HCT116 (cell line): Measurements from ENCODE around the gene EFCAB8. TPM values are rescaled to one million over a fixed set of nuclear protein-coding genes. Genes with fewer than 3 reads are reported as not detected.

Experiments
- ATAC-seq: fragments of 200-7000 bp; cut with Tn5 transposase; 2 replicates; pipeline ENCODE4 v1.9.1; 2020; ENCODE audit warnings: mild to moderate bottlenecking, moderate library complexity
- BruUV-seq: library from RNA; stranded (reverse); fragments of 400-500 nt; replicated peaks from 2 replicates; lab custom pipeline; 2021; lab: Mats Ljungman, UMichigan
- CTCF ChIA-PET: fragments of 300-600 bp; sonication (Branson Sonifier 250); formaldehyde crosslinking; loops from one replicate; lab custom pipeline; 2021; ENCODE audit warnings: antibody characterized with exemption; lab: Charles Lee
- POLR2A ChIA-PET: fragments of 300-600, 350-600 bp; sonication (Branson Sonifier 250); formaldehyde crosslinking; loops from one replicate; lab custom pipeline; 2021; ENCODE audit warnings: antibody characterized with exemption; lab: Charles Lee
- RAD21 ChIA-PET, 2 experiments: fragments of 300-600 bp; sonication (Branson Sonifier 250); formaldehyde crosslinking; loops; one replicate each; lab custom pipeline; 2023; ENCODE audit warnings: low total read pairs in 2 of 2; ENCODE audit not compliant: uncharacterized antibody in 2 of 2, unreplicated experiment in 2 of 2, low non-redundant PET in 1 of 2; lab: Charles Lee
- DNase-seq: peaks from one replicate; pipeline ENCODE4 v3.0.0-alpha.2; 2010; ENCODE audit warnings: low read depth, low spot score
- H2AFZ ChIP-seq: fragments of 200-600 bp; shearing (Covaris generic), sonication (generic); 2 replicates; pipeline ENCODE4 v1.6.1; 2017; ENCODE audit warnings: low read depth, mixed run types, mixed read lengths, antibody characterized with exemption, low read length; ENCODE audit not compliant: poor library complexity, severe bottlenecking
- H3K27ac ChIP-seq: 2 replicates; pipeline ENCODE4 v1.5.1; 2012; ENCODE audit warnings: low read depth, low read length
- H3K27me3 ChIP-seq: fragments of 200-600 bp; sonication (generic); 2 replicates; pipeline ENCODE4 v1.6.1; 2016; ENCODE audit warnings: mixed run types, low read length, mixed read lengths; ENCODE audit not compliant: insufficient read depth
- H3K36me3 ChIP-seq, 2 experiments: fragments of 200-500 bp in 1 of 2; fragments of 200-600 bp in 1 of 2; sonication (Bioruptor generic) in 1 of 2; sonication (generic) in 1 of 2; 2 replicates each; pipeline versions ENCODE4 v1.5.1 to v1.6.1; 2014 to 2016; ENCODE audit warnings: low read length in 2 of 2, inconsistent platforms in 1 of 2, mixed read lengths in 1 of 2, mixed run types in 1 of 2; ENCODE audit not compliant: insufficient read depth in 2 of 2, control insufficient read depth in 1 of 2
- H3K4me1 ChIP-seq, 2 experiments: fragments of 200-600 bp in 1 of 2; sonication (generic) in 1 of 2; 2 replicates each; pipeline versions ENCODE4 v1.5.1 to v1.6.1; 2012 to 2017; ENCODE audit warnings: low read length in 2 of 2, inconsistent platforms in 1 of 2, mild to moderate bottlenecking in 1 of 2, mixed read lengths in 1 of 2, mixed run types in 1 of 2, moderate library complexity in 1 of 2; ENCODE audit not compliant: insufficient read depth in 2 of 2, control insufficient read depth in 1 of 2
- H3K4me2 ChIP-seq: fragments of 200-600 bp; sonication (generic); 2 replicates; pipeline ENCODE4 v1.6.1; 2017; ENCODE audit warnings: mixed run types, low read length, mixed read lengths
- H3K4me3 ChIP-seq, 2 experiments: fragments of 200-600 bp in 1 of 2; sonication (generic) in 1 of 2; replicated peaks in 1 of 2; 2 replicates each; pipeline ENCODE4 v1.5.1; 2011 to 2016; ENCODE audit warnings: low read length in 2 of 2, control low read depth in 1 of 2, low read depth in 1 of 2, mild to moderate bottlenecking in 1 of 2, mixed read lengths in 1 of 2, mixed run types in 1 of 2
- H3K79me2 ChIP-seq: fragments of 200-600 bp; sonication (generic); 2 replicates; pipeline ENCODE4 v1.6.1; 2017; ENCODE audit warnings: mild to moderate bottlenecking, mixed run types, low read length, moderate library complexity, mixed read lengths; ENCODE audit not compliant: insufficient read depth
- H3K9ac ChIP-seq: fragments of 200-600 bp; sonication (generic); 2 replicates; pipeline ENCODE4 v1.6.1; 2016; ENCODE audit warnings: low read length, mixed read lengths
- H3K9me2 ChIP-seq: fragments of 200-600 bp; sonication (generic), shearing (Covaris generic); 2 replicates; pipeline ENCODE4 v1.6.1; 2017; ENCODE audit warnings: mixed run types, mild to moderate bottlenecking, moderate library complexity; ENCODE audit not compliant: insufficient read depth
- H3K9me3 ChIP-seq, 2 experiments: fragments of 200-500 bp in 1 of 2; fragments of 200-600 bp in 1 of 2; sonication (Bioruptor generic) in 1 of 2; sonication (generic) in 1 of 2; 2 replicates each; pipeline ENCODE4 v1.6.1; 2014 to 2017; ENCODE audit warnings: low read length in 2 of 2, mixed read lengths in 2 of 2, inconsistent platforms in 1 of 2, low read depth in 1 of 2, mild to moderate bottlenecking in 1 of 2, mixed run types in 1 of 2, moderate library complexity in 1 of 2; ENCODE audit not compliant: control insufficient read depth in 1 of 2, insufficient read depth in 1 of 2
- H4K20me1 ChIP-seq: fragments of 200-600 bp; sonication (generic), shearing (Covaris generic); 2 replicates; pipeline ENCODE4 v1.6.1; 2017; ENCODE audit warnings: mixed run types, mild to moderate bottlenecking, moderate library complexity; ENCODE audit not compliant: insufficient read depth
- CBX3 ChIP-seq: IDR thresholded peaks from 2 replicates; pipeline ENCODE4 v1.6.1; 2012; ENCODE audit warnings: low read depth
- CEBPB ChIP-seq: IDR thresholded peaks from 2 replicates; pipeline ENCODE4 v1.6.1; 2012; ENCODE audit warnings: low read depth
- EGR1 ChIP-seq: IDR thresholded peaks from 2 replicates; pipeline ENCODE4 v1.6.1; 2012; ENCODE audit warnings: low read depth
- ELF1 ChIP-seq: IDR thresholded peaks from 2 replicates; pipeline ENCODE4 v1.6.1; 2012; ENCODE audit warnings: low read depth, borderline replicate concordance
- EZH2phosphoT487 ChIP-seq: fragments of 200-600 bp; IDR thresholded peaks from 2 replicates; pipeline ENCODE4 v1.6.1; 2018; ENCODE audit warnings: antibody characterized with exemption, borderline replicate concordance
- FOSL1 ChIP-seq: IDR thresholded peaks from 2 replicates; pipeline ENCODE4 v1.6.1; 2012; ENCODE audit warnings: low read depth
- JUND ChIP-seq: IDR thresholded peaks from 2 replicates; pipeline ENCODE4 v1.6.1; 2012
- POLR2A ChIP-seq: IDR thresholded peaks from 2 replicates; pipeline ENCODE4 v1.7.0; 2011; ENCODE audit warnings: borderline replicate concordance; ENCODE audit not compliant: insufficient read depth, insufficient read length; ENCODE audit errors: extremely low read depth
- POLR2AphosphoS5 ChIP-seq: IDR thresholded peaks from 2 replicates; pipeline ENCODE4 v1.6.1; 2011; ENCODE audit warnings: mild to moderate bottlenecking, low read depth, low read length, moderate library complexity
- SIN3A ChIP-seq: IDR thresholded peaks from 2 replicates; pipeline ENCODE4 v1.6.1; 2012; ENCODE audit warnings: low read depth
- SP1 ChIP-seq: IDR thresholded peaks from 2 replicates; pipeline ENCODE4 v1.6.1; 2012; ENCODE audit warnings: low read depth
- SRF ChIP-seq: IDR thresholded peaks from 2 replicates; pipeline ENCODE4 v1.6.1; 2012; ENCODE audit warnings: low read depth
- YY1 ChIP-seq: IDR thresholded peaks from 2 replicates; pipeline ENCODE4 v1.6.1; 2011; ENCODE audit warnings: low read length, low read depth, moderate library complexity, mild to moderate bottlenecking; ENCODE audit not compliant: insufficient replicate concordance; ENCODE audit errors: extremely low read depth
- ZBTB33 ChIP-seq: IDR thresholded peaks from 2 replicates; pipeline ENCODE4 v1.6.1; 2011; ENCODE audit warnings: mild to moderate bottlenecking, low read length, moderate library complexity; ENCODE audit not compliant: insufficient replicate concordance; ENCODE audit errors: extremely low read depth
- ZNF274 ChIP-seq: fragments of 200-500 bp; sonication (Bioruptor generic); IDR thresholded peaks from 2 replicates; pipeline ENCODE4 v1.6.1; 2014; ENCODE audit warnings: mild to moderate bottlenecking, low read depth, low read length, inconsistent platforms
- intact Hi-C: fragments of 100-400 bp; cut with micrococcal nuclease; formaldehyde crosslinking; loops from 2 replicates; pipeline ENCODE4 v1.10.0; 2022
- total RNA-seq: library from RNA; stranded (reverse); gene quantifications from one replicate; pipeline ENCODE4 v1.2.1, GENCODE V29; 2021; ENCODE audit not compliant: unreplicated experiment
- TF ChIP-seq, protein P1 (sequence below), 3 experiments: fragments of 200-600 bp in 1 of 3; sonication (generic) in 1 of 3; IDR thresholded peaks in 2 of 3; conservative IDR thresholded peaks in 1 of 3; 2 replicates each; pipeline ENCODE4 v1.5.1; 2012 to 2017; ENCODE audit warnings: low read depth in 2 of 3, low read length in 2 of 3, antibody characterized with exemption in 1 of 3, borderline replicate concordance in 1 of 3, control low read depth in 1 of 3, mild to moderate bottlenecking in 1 of 3, mixed read lengths in 1 of 3, mixed run types in 1 of 3, moderate library complexity in 1 of 3; ENCODE audit not compliant: insufficient read depth in 1 of 3
- TF ChIP-seq, protein P2 (sequence below): IDR thresholded peaks from 2 replicates; pipeline ENCODE4 v1.6.1; 2012

EFCAB8 gene
- total RNA-seq, 1 experiment from 2014 or later, result 0.42 TPM

GRCh38 chr20:32970973-32971300, 112.2 kb downstream of the EFCAB8 start:
- no peak overlapping the region for H3K4me2 ChIP-seq
- RAD21 ChIA-PET, result no interaction called here
- DNase-seq, result no peak
- H3K36me3 ChIP-seq, result no peaks in the 10 kb centered on the region
- POLR2A ChIA-PET, result no interaction called here
- no peaks in the 10 kb centered on the region for H3K9me3 ChIP-seq
- no TSS peak for BruUV-seq
- no peak overlapping the region for H3K9ac ChIP-seq
- no peak overlapping the region for H3K27ac ChIP-seq
- CTCF ChIA-PET, result no interaction called here
- H2AFZ ChIP-seq, result no peak overlapping the region
- H3K9me2 ChIP-seq, result no peaks in the 10 kb centered on the region
- TF ChIP-seq, protein P1, sequence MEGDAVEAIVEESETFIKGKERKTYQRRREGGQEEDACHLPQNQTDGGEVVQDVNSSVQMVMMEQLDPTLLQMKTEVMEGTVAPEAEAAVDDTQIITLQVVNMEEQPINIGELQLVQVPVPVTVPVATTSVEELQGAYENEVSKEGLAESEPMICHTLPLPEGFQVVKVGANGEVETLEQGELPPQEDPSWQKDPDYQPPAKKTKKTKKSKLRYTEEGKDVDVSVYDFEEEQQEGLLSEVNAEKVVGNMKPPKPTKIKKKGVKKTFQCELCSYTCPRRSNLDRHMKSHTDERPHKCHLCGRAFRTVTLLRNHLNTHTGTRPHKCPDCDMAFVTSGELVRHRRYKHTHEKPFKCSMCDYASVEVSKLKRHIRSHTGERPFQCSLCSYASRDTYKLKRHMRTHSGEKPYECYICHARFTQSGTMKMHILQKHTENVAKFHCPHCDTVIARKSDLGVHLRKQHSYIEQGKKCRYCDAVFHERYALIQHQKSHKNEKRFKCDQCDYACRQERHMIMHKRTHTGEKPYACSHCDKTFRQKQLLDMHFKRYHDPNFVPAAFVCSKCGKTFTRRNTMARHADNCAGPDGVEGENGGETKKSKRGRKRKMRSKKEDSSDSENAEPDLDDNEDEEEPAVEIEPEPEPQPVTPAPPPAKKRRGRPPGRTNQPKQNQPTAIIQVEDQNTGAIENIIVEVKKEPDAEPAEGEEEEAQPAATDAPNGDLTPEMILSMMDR (IDR thresholded peaks at IDR 0.05 in 2 of 3, conservative IDR thresholded peaks at IDR 0.05 in 1 of 3; ENCODE audit: borderline replicate concordance in 1 of 3, insufficient read depth in 1 of 3, low read depth in 2 of 3, low read length in 2 of 3), result no peak
- no peak overlapping the region for H3K4me3 ChIP-seq
- intact Hi-C loops, result no loop called here
- H4K20me1 ChIP-seq, result no peaks in the 10 kb centered on the region
- no peaks in the 10 kb centered on the region for H3K27me3 ChIP-seq
- H3K4me1 ChIP-seq, result no peaks in the 10 kb centered on the region
- H3K79me2 ChIP-seq, result no peaks in the 10 kb centered on the region
- no peak for ATAC-seq

GRCh38 chr20:32971703-32972161, 113.0 kb downstream of the EFCAB8 start:
- CTCF ChIA-PET, result no interaction called here
- ATAC-seq, result no peak
- no peak overlapping the region for H3K4me2 ChIP-seq
- H3K9me2 ChIP-seq, result no peaks in the 10 kb centered on the region
- POLR2A ChIA-PET, result no interaction called here
- H4K20me1 ChIP-seq, result no peaks in the 10 kb centered on the region
- RAD21 ChIA-PET, result no interaction called here
- intact Hi-C loops, result no loop called here
- no peak overlapping the region for H3K4me3 ChIP-seq
- no peak for DNase-seq
- no peaks in the 10 kb centered on the region for H3K4me1 ChIP-seq
- no peaks in the 10 kb centered on the region for H3K36me3 ChIP-seq
- H3K79me2 ChIP-seq, result no peaks in the 10 kb centered on the region
- H3K27ac ChIP-seq, result no peak overlapping the region
- BruUV-seq, result no TSS peak
- H2AFZ ChIP-seq, result no peak overlapping the region
- H3K9ac ChIP-seq, result no peak overlapping the region
- no peaks in the 10 kb centered on the region for H3K9me3 ChIP-seq
- H3K27me3 ChIP-seq, result no peaks in the 10 kb centered on the region
- TF ChIP-seq POLR2AphosphoS5 (no peak), SIN3A (no peak), YY1 (no peak), JUND (no peak), POLR2A (no peak), EGR1 (no peak), ZBTB33 (no peak), ZNF274 (no peak), EZH2phosphoT487 (no peak), SP1 (no peak), CBX3 (no peak), ELF1 (no peak), FOSL1 (no peak), CEBPB (no peak), SRF (no peak)
- TF ChIP-seq, protein P2, sequence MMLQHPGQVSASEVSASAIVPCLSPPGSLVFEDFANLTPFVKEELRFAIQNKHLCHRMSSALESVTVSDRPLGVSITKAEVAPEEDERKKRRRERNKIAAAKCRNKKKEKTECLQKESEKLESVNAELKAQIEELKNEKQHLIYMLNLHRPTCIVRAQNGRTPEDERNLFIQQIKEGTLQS, result no peak
